Measurements from ENCODE around the gene MTX1. TPM values are rescaled to one million over a fixed set of nuclear protein-coding genes. Genes with fewer than 3 reads are reported as not detected.

MTX1 gene
- total RNA-seq, 1 donor from 2014 or later: 38.8 TPM

DNA sequence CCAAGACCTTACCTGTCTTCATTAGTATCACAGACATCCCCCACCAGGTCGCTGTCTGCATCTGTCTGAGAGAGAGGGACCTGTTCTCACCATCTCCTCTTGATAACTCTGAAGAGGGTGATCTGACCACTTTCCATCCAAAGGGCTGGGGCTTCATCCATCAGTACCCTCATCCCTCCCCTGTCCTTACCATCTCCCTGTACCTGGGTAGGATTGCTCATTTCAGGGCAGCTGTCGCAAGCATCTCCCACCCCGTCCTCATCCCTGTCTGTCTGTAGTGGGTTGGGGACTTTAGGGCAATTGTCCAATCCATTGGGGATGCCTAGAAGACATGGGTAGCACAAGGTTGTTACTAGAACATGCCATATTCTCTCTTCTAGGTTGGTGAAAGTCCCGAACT is 8.7 kb upstream of the MTX1 start:
- peaks cover 32% of the 10 kb centered on the region for H3K36me3 Mint-ChIP-seq (ENCODE audit: low read depth, unreplicated experiment)

GRCh38 chr1:155200920-155201319 is 7.6 kb upstream of the MTX1 start:
- H3K27ac Mint-ChIP-seq (ENCODE audit: unreplicated experiment): no peak overlapping the region
- H3K4me1 Mint-ChIP-seq (ENCODE audit: unreplicated experiment): peaks cover 6% of the 10 kb centered on the region
- peaks cover 24% of the 10 kb centered on the region for H3K36me3 Mint-ChIP-seq (ENCODE audit: low read depth, unreplicated experiment)
- TF ChIP-seq, protein P1, sequence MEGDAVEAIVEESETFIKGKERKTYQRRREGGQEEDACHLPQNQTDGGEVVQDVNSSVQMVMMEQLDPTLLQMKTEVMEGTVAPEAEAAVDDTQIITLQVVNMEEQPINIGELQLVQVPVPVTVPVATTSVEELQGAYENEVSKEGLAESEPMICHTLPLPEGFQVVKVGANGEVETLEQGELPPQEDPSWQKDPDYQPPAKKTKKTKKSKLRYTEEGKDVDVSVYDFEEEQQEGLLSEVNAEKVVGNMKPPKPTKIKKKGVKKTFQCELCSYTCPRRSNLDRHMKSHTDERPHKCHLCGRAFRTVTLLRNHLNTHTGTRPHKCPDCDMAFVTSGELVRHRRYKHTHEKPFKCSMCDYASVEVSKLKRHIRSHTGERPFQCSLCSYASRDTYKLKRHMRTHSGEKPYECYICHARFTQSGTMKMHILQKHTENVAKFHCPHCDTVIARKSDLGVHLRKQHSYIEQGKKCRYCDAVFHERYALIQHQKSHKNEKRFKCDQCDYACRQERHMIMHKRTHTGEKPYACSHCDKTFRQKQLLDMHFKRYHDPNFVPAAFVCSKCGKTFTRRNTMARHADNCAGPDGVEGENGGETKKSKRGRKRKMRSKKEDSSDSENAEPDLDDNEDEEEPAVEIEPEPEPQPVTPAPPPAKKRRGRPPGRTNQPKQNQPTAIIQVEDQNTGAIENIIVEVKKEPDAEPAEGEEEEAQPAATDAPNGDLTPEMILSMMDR (IDR thresholded peaks at IDR 0.05; ENCODE audit: unreplicated experiment): no peak
- peaks cover 22% of the 10 kb centered on the region for H3K27me3 Mint-ChIP-seq (ENCODE audit: unreplicated experiment)
- no peak for DNase-seq (ENCODE audit: low spot score)
- H3K4me3 Mint-ChIP-seq (ENCODE audit: unreplicated experiment): peak overlapping the region; percentile 25
- no peaks in the 10 kb centered on the region for H3K9me3 Mint-ChIP-seq (ENCODE audit: unreplicated experiment)

More for the DNA sequence above, 8.7 kb upstream of the MTX1 start:
- Mint-ChIP-seq H3K4me3 (ENCODE audit: unreplicated experiment) (peak overlapping the region; percentile 18), H3K27me3 (ENCODE audit: unreplicated experiment) (peaks cover 28% of the 10 kb centered on the region), H3K4me1 (ENCODE audit: unreplicated experiment) (peaks cover 14% of the 10 kb centered on the region), H3K9me3 (ENCODE audit: unreplicated experiment) (no peaks in the 10 kb centered on the region), H3K27ac (ENCODE audit: unreplicated experiment) (peak overlapping the region; percentile 22)
- TF ChIP-seq, protein P1 (IDR thresholded peaks at IDR 0.05; ENCODE audit: unreplicated experiment): no peak
- no peak for DNase-seq (ENCODE audit: low spot score)

DNA sequence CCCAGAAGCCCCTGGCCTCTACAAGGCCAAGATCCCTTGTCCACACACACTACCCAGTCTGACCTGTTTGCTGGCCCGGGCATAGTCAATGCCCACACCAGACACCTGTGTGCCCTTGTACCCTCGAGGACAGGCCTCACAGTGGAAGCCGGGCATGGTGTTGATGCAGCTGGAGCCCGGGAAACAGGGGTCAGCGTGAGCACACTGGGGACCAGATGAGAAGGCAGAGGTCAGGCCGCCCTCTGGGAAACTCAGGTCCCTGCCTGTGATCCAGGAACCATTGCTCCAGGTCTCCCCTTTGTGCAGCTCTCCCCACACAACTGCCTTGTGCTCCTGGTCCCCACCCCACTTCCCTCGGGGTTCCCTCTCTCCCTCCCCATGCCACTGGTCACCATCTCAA is 6.3 kb upstream of the MTX1 start:
- TF ChIP-seq, protein P1 (IDR thresholded peaks at IDR 0.05; ENCODE audit: unreplicated experiment): no peak
- Mint-ChIP-seq H3K27ac (ENCODE audit: unreplicated experiment) (no peak overlapping the region), H3K4me1 (ENCODE audit: unreplicated experiment) (peaks cover 5% of the 10 kb centered on the region), H3K36me3 (ENCODE audit: low read depth, unreplicated experiment) (peaks cover 20% of the 10 kb centered on the region), H3K4me3 (ENCODE audit: unreplicated experiment) (no peak overlapping the region), H3K9me3 (ENCODE audit: unreplicated experiment) (no peaks in the 10 kb centered on the region), H3K27me3 (ENCODE audit: unreplicated experiment) (peaks cover 20% of the 10 kb centered on the region)
- DNase-seq (ENCODE audit: low spot score): no peak

GRCh38 chr1:155202731-155203515 is 5.6 kb upstream of the MTX1 start:
- Mint-ChIP-seq H3K4me3 (ENCODE audit: unreplicated experiment) (no peak overlapping the region), H3K27ac (ENCODE audit: unreplicated experiment) (peak overlapping the region; percentile 83), H3K36me3 (ENCODE audit: low read depth, unreplicated experiment) (peaks cover 16% of the 10 kb centered on the region), H3K4me1 (ENCODE audit: unreplicated experiment) (peaks cover 10% of the 10 kb centered on the region), H3K27me3 (ENCODE audit: unreplicated experiment) (peaks cover 21% of the 10 kb centered on the region), H3K9me3 (ENCODE audit: unreplicated experiment) (no peaks in the 10 kb centered on the region)
- DNase-seq (ENCODE audit: low spot score): no peak
- TF ChIP-seq, protein P1 (IDR thresholded peaks at IDR 0.05; ENCODE audit: unreplicated experiment): no peak

- no peaks in the 10 kb centered on the region for H3K9me3 Mint-ChIP-seq (ENCODE audit: unreplicated experiment)
- TF ChIP-seq, protein P1 (IDR thresholded peaks at IDR 0.05; ENCODE audit: unreplicated experiment): no peak
- H3K36me3 Mint-ChIP-seq (ENCODE audit: low read depth, unreplicated experiment): peaks cover 16% of the 10 kb centered on the region
- H3K27me3 Mint-ChIP-seq (ENCODE audit: unreplicated experiment): peaks cover 30% of the 10 kb centered on the region
- H3K4me3 Mint-ChIP-seq (ENCODE audit: unreplicated experiment): no peak overlapping the region
- no peak overlapping the region for H3K27ac Mint-ChIP-seq (ENCODE audit: unreplicated experiment)
- H3K4me1 Mint-ChIP-seq (ENCODE audit: unreplicated experiment): peaks cover 24% of the 10 kb centered on the region
- DNase-seq (ENCODE audit: low spot score): no peak
Measured at GRCh38 chr1:155205035-155205434, 3.5 kb upstream of the MTX1 start.
